ENCODE results near the gene TRPM3. TPM values are rescaled to one million over a fixed set of nuclear protein-coding genes. Genes with fewer than 3 reads are reported as not detected.
A peak's percentile ranks its signal among the peaks of the same experiment; 100 is the strongest.

The TRPM3 gene
- total RNA-seq, 1 experiment from 2014 or later: 0.09 TPM

DNA sequence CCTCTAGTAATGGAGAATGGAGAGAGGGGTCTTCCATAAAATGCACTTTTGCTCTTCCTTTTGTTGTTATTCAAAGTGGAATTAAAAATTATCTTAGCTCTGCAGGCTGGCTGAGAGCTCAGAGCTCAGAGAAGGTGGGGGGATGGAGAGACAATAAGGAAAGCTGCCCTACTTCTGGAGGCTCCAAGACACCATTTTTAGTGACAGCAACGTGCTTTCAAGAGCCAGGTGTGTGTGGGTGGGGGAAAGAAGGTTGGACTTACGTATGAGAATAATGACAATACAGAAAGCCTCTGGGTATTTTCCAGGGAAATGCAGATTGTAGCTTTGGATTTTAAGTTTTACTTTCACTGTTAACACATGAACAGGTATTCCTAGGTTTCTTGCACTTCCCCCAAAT, 173.9 kb downstream of the TRPM3 start:
- no peak for DNase-seq (ENCODE audit: low spot score)

DNA sequence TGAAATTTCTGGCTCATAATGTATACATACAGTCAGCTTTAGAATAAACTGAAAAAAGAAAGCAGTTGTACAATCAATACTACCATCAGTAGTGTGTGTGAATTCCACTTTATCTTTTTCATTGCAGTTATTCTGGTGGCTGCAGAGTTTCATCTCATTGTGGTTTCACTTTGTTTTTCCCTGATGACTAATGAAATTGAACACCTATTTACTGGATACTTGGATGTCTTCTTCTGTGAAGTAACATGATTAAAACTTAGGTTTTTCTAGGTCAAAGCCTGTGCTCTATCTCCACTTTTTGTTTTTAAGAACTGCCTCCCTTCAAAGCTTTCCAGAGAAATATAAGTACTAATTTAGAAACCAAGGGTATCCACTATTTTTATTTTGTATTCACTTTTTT, 174.3 kb downstream of the TRPM3 start:
- DNase-seq (ENCODE audit: low spot score): peak; percentile 18

DNA sequence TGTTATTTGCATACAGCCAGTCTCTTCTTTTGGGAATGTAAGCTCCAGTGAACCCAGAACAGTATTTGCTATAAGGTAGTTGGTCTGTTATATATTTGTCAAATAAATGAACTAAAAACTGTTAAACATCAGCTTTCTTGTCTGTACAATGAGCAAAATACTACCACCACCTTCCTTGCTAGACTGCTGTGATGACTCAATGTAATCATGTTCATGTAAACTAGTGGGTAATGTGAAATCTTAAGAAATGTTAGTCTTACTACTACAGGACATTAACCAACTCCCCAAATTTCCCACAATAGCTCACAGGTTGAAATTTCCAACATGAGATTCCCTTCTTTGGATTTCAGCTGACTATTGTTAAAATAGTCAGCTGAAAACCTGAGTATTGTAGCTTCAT, 176.1 kb downstream of the TRPM3 start:
- DNase-seq (ENCODE audit: low spot score): no peak

DNA sequence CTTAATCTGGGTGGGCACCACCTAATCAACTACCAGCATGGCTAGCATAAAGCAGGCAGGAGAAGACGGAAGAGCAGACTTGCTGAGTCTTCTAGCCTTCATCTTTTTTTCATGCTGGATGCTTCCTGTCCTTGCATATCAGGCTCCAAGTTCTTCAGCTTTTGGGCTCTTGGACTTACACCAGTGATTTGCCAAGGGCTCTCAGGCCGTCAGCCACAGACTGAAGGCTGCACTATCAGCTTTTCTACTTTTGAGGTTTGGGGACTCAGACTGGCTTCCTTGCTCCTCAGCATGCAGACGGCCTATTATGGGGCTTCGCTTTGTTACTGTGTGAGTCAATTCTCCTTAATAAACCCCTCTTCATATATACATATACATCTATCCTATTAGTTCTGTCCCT, 180.2 kb downstream of the TRPM3 start:
- DNase-seq (ENCODE audit: low spot score): no peak

DNA sequence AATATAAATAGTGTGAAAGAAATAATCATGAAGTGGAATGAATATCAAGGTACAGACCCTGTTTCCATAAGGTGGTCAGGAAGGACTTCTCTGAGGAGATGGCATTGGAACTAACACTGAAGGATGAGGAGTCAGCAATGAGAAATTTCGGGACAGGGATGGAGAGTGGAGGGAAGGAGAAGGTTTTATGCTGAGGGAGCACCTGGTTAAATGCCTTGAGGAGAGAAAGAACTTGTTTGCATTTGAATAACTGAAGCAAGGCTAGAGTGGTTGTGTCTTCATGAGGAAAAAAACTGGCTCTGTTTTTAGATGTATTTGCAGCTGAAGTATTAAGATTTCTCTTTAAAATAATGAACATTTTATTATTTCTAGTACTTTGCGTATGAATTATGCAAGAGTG, 180.8 kb downstream of the TRPM3 start:
- DNase-seq (ENCODE audit: low spot score): no peak

DNA sequence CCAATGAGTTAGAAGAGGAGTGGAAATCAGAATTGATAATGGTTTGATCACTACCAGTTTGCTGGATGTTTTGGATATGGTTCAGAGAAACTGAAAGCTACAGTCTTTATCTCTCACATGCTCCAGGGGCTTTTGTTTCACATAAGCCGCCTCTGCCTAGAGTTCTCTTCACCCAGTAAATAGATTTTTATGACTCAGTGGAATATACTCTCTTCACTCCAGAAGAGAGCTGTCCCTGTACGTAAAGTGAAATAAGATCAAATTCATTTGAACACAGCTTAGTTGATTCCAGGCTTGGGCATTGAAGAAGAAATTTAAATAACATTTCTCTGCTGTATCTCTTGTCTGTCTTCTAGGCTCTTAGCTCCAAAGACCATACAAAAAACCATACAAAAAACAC, 184.9 kb downstream of the TRPM3 start:
- DNase-seq (ENCODE audit: low spot score): no peak

DNA sequence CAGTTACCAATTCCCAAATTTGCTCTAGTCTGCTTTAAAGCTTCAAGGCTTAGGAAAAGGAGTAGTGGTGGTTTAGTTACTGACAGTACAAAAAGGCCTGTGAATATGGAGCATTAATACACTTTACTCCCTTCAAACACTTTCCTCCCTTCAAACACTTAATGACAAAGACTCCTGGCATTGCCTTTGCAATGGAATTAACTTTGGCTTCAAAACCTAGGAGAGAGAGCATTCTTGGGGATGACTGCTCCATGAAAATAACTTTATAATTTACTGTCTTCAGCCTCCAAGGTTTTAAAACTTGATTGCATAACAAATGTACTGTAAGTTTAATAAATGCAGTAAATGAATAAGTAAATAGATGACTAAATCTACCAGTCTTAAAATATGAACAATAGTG, 185.6 kb downstream of the TRPM3 start:
- DNase-seq (ENCODE audit: low spot score): no peak

DNA sequence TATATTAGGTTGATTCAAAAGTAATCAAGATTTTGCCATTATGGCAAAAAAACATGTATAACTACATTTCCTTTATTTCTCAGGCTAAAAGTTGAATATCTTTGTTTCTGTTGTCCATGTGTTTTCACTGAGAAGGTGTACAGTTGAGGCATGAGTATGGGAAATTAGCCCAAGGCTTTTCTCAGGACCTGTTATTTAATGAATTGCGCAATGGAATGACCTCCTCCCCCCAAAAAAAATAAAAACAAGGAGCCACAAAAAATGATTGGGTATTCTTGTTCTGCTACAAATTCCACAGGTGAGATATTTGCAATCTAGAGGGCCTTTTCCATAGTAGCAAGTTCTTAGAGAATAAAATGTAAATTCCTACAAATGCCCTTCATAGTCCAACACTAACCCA, 186.8 kb downstream of the TRPM3 start:
- DNase-seq (ENCODE audit: low spot score): no peak

DNA sequence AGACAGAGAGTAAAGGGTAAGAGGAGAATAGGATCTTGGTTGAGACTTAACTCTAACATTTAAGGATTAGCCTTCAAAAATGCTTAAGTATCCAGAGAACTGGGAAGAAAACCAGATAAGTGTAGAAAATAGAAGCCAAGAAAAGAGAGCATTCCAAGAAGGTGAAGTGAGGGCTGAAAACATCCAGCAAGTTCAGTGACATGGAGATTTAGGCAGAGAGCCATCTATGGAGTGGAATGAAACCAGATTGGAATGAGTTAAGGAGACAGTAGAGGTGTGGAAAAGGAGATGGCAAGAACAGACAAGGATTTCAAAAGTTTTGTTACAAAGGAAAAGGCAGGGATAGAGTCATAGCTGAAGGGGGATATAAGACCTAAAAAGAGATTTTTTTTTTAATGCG, 188.1 kb downstream of the TRPM3 start:
- no peak for DNase-seq (ENCODE audit: low spot score)

DNA sequence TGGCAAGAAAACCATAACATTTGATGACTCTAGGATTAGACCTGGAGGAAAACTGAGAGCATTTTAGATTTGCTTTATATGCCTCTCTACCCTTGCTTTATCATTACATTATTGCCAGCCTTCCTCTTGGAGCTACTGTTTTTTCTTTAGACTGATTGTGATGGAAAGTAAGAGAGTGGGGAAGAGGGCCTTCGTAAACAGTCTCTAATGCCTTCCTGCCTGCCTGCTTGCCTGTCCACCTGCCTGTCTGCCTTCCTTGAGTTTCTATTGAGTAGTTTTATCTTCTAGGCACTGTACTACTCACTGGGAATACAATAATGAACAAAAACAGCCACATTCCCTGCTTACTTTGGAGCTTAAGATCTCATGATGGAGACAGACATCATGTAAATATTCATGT, 189.3 kb downstream of the TRPM3 start:
- DNase-seq (ENCODE audit: low spot score): no peak

DNA sequence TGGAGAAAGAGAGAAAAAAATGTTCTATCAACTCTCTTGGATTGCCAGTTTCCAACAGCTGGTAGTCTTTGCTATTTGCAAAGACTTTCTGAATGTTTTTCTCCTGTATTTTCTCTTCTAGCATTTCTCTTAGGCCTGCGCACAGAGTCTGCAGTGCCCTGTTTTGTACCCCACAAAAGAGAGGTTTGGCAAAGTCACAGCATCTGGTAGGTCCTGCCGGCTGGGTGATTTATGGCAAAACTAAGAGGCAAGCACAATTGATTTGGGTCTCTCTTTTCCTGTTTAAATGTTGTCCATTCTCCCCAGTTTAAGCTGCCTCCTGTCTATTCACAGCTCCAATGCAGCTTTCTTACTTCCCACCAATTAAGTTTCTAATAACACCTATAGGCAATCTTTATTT, 193.9 kb downstream of the TRPM3 start:
- DNase-seq (ENCODE audit: low spot score): no peak

DNA sequence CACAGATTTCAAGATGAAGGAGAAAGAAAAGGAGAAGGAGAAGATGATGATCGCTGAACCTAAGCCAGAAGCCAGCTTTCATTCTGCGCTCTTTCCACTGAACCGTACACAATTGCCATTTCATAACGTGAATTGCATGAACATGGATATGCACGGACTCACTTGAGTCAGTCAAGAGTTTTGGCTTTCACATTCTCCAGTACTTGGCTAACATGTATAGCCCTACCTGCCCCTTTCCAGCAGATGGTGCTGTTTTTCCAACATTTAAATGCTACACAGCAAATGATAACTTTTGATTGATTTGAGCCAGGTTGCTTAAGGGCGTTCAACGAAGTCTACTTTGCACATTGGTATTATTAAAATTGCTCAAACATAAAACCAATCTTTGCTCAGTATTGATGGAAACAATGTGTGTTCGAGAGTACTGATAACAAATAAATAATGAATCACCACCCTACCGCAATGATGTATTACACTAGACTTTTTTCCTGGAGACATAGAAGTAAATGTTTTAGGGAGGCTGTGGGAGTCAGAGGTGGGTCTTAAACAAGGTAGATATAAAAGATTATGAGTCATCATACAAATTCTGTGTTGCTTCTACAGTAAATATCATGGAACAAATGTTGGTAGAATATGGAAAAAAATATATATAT, 196.4 kb downstream of the TRPM3 start:
- DNase-seq (ENCODE audit: low spot score): peak; percentile 84

DNA sequence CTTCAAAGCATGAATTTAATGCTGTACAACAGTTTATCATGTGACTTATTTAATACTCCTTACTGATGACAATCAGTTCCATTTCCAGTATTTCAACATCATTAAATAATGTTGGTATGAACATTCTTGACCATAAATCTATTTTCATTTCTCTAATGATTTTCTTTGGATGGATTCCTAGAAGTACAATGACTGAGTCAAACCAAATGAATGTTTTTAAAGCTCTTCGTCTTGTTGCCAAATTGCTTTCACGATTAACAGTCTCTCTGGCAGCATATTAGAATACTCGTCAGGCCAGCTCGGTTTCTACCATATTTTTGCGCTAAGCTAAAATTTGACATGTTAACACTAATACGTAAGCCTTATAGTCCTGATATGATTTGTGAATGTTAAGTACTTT, 197.0 kb downstream of the TRPM3 start:
- DNase-seq (ENCODE audit: low spot score): peak; percentile 80

DNA sequence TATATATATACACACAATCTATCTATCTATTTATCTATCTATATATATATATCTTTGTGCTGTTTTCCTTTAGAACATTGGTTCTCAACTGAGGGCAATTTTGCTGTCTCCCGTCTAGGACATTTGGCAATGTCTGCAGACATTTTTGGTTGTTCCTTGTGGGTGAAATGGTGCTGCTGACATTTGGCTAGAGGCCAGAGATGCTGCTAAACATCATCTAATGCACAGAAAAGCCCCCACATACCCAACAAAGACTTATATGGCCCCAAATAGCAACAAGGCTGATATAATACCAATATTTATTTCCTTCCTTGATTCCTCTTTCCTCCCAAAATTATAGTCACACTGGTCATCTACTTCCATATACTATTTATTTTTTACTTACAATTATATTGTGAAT, 197.5 kb downstream of the TRPM3 start:
- peak; percentile 26 for DNase-seq (ENCODE audit: low spot score)

DNA sequence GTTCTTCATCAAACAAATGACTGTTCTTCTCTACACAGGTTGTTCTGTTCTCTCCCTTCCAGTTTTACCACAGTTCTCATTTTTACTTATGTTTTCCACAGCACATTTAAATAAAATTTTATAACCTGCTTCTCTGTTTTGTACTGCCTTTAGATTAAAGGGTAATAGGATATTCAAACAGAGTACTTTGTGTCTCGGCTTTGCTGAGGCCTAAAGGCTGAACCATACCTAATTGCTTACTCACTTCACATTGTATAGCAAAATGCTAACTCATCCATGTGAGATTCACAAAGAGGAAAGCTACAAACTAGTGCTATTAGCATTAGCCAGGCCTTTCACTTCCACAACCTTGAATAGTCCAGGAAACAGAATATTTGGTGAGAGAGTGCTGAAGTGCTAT, 200.3 kb downstream of the TRPM3 start:
- DNase-seq (ENCODE audit: low spot score): no peak

DNA sequence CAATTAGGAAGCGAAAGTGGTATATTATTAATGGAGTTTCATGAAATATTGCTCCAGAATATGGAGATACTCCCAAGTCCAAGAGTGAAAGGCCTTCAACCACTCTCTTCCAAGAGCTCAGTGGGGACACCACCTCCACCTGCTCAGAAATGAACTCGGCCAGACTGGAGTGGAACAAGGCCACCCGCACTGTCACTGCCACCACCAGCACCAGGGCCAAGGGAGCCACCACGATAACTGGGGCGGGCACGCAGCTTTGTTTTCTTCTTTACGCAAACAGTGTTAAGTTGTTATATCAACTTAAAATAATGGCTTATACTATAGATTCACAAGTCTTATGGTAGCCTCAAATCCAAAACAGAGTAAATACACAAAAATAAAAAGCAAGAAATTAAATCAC, 204.1 kb downstream of the TRPM3 start:
- DNase-seq (ENCODE audit: low spot score): no peak

DNA sequence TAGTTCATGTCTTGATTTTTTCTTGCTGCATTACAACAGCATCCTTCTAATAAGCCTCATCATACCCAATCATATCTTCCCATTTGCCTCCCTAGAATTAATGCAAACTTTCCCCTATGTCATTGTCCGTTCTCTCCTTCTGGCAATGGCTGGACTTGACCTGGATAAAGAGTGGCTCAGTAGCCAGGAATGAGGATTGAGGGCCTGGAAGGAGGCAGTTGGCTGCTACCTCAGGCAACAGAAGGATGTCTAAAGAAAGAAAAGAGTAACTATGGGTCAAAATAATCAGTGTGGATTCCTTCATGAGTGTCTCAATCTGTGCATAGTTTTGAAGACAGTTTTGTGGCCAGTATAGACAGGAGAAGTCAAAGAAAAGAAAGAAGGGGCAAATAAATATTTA, 209.6 kb downstream of the TRPM3 start:
- DNase-seq (ENCODE audit: low spot score): no peak

DNA sequence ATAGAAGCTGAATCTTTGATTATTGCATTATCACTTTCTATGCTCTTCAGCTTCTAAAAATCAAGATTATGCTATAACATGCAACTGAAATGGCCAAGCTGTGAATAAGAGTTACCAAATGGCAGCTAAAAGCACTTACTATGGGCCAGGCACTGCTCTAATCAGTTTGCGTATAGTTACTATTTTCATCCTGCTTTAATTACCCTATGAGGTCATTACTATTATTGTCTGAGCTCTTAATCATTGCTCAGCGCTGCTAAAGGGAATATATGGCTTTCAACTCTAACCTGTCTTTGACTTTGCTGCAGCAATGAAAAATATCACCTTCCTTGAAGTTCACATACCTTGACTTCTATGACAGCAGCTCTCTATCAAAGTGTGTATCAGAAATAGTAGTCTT, 210.8 kb downstream of the TRPM3 start:
- DNase-seq (ENCODE audit: low spot score): no peak

DNA sequence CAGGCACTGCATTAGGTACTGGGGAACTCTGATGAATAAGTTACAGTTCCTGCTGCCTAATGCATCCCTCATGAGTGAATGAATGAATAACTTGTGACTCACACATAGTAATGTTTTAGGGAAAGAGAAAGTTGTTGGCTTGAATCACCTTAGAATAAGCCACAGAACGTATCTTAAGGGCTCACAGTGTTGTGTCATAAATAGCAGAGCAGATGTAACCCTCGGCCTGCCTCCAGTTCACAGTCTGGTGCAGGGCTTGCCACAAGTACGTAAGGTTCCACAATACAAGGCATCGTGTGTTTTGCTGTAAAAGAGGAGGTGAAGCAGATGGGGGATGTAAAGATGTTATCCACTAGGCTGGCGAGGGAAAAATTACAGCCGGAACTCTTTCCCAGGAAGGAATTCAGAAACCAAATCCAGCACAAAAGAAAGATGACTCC, 218.7 kb downstream of the TRPM3 start:
- DNase-seq (ENCODE audit: low spot score): peak; percentile 96

DNA sequence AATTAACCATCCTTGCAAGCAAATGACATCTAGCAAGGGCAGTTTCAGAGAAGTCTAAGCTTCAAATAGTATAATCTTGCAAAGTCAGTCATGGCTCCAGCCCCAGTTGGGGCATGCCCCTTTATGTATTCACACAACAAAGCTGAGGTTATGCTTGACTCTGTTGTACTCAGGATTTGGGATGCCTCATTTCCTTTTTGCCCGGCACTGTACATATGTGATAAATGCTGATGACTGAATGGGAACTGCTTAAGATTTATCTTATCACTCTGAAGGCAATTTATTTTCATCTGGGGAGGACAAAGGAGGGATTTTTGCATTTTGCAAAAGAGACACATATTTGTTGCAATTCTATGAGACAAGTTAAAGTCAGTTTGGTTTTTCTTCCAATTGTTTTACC, 219.2 kb downstream of the TRPM3 start:
- DNase-seq (ENCODE audit: low spot score): peak; percentile 39

DNA sequence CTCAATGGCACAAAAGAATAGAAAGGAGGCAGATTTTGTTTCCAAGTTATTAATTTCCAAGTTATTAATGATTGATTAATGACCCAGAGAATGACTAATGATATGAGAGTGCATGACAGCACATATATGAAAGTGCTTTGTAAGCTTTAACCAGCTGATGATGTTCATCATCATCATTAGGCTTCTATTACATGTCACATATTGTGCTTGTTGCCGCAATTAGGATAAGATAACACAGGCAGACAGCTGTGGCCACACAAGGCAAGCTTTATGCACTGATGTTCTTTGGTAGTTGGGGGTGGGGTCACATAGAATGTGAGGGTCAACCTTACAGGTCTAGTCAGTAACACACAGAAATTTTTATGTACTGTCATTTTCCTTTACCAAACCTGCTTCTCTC, 219.7 kb downstream of the TRPM3 start:
- no peak for DNase-seq (ENCODE audit: low spot score)

DNA sequence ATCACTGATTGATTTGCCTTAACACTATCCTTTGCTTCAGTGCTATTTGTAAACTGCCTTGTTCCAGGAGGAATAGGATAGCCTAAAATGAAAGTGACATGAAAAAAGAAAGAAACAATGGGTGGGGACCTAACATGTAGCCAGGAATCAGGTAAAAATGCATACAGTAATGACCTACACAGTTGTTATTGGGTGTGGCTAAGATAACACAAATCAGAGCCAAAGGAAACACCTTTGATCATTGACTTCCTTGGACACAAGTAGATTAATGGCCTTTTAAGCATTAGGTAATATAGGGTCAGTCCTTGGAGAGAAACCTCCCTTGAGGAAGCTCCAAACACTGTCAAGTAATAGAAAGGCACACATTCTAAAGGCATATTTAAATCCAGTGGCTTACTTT, 220.4 kb downstream of the TRPM3 start:
- peak; percentile 20 for DNase-seq (ENCODE audit: low spot score)

DNA sequence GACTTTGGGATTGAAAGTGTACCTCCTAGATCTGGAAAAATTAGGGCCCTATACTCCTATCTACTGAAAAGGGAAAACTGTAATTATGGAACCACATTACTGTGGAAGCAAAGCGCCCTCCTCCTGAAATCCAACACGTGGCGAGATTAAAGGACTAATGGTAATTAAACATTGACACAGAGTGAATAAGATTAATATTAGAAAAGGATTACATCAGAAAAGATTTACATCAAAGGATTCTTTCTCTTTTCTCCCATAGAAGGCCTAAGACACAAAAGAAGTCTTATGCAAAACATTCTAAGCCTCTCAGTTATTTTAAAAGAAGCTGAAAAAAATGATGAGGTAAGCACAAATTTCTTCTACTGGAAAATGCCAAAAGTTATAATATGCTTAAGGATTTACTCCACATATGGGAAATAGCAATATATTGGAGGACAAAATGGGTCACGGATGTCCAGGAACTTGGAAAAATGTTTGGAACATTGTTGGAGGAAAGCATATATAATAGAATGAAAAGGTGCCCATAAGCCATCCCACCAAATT, 227.8 kb downstream of the TRPM3 start:
- no peak for DNase-seq (ENCODE audit: low spot score)

DNA sequence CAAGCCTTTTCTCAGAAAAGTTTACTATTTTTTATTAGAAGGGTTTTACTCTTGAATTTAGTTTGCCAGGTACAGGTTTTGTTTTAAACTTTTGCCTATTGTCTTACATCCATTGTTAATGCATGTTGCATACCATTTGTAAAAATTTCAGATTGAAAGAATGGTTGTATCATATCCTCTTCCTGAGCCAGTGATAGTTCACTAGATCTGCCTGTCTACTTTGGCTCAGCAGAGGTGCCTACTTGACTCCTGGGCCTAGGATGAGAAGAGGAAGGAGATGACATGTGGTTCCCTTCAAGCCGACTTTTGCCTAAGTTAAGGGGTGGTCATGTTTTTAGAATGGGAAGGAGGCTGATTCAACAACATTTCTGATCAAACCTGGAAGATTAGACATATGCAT, 232.9 kb downstream of the TRPM3 start:
- DNase-seq (ENCODE audit: low spot score): no peak

Measured in A172 (cell line).